Stimulated activated CD4-positive, alpha-beta T cell treated with anti-CD3 and anti-CD28 coated beads, TNF-alpha, amount 100 ng/mL, for 48 hours (primary cell): ENCODE results near the gene NUDT16L1.

ENCODE experiments used
- DNase-seq, 3 donors: peaks; one replicate each; pipeline ENCODE4 v3.0.0-alpha.2; 2020; ENCODE audit warnings: low read depth in 3 of 3

The NUDT16L1 gene

DNA sequence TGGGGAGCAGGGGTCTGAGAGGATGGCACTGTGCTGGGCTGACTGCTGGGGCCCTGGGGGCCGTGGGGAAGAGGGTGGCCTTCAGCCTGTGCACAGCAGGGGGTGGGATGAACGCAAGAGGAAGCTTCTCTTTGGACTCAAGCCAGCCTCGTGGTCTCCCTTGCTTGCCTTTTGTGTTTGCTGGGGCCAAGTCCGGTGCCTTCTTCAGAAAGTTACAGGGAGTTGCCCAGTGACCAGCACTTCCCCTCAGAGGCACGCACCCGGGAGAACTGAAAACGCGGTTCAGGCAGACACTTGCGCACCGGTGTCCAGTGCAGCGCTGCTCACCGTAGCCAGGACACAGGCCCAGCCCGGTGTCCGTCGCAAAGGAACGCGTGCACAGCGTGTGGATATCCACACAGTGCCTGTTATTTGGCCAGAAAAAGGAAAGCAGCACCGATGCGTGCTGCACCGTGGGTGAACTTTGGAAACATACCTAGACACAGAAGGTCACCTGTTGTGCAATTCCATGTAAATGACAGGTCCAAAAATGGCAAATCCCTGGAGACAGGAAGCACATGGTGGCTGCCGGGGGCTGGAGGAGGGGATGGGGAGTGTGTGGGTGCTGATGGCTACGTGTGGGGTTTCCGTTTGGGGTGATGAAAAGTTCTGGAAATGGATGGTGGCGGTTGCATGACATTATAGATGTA lies 29.4 kb upstream of the NUDT16L1 start:
- DNase-seq: no peak

DNA sequence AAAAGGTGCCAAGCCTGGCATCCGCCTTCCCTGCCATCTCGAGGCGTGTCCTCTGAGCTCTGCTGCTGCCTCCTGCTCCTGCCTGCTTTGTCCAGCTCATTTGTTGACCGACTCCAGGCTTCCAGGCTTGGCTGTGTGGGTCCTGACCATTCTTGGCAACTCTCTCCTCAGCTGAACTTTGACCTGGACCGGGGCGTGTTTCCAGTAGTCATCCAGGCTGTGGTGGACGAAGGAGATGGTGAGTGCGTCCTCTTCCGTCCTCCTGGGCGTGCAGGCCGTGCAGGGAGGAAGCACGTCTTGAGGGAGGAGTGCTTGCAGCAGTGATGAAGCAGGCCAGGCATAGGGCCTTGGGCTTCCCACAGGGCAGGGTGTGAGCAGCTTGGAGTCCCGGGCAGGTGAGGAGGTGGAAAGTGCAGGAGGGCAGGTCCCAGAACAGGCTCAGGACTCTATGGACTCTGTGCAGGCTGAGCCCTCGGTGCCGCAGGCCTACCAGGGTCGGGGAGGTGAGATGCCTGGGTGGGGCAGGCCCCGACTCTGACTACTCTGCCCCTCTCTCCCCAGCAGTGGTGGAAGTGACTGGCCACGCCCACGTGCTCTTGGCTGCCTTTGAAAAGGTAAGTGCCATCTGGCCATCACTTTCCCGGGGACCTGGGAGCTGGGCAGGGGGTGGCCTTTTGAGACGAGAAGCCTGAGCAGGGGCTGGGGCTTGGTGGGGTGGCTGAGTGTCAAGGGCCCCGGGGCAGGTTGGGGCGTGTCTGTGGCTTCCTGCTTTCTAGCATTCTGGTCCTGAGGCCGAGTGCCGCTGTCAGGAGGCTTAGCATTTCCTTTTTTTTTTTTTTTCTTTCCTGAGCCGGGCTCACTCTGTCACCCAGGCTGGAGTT lies 28.6 kb upstream of the NUDT16L1 start:
- DNase-seq: peak; percentile 15 to 40 (median 15)

DNA sequence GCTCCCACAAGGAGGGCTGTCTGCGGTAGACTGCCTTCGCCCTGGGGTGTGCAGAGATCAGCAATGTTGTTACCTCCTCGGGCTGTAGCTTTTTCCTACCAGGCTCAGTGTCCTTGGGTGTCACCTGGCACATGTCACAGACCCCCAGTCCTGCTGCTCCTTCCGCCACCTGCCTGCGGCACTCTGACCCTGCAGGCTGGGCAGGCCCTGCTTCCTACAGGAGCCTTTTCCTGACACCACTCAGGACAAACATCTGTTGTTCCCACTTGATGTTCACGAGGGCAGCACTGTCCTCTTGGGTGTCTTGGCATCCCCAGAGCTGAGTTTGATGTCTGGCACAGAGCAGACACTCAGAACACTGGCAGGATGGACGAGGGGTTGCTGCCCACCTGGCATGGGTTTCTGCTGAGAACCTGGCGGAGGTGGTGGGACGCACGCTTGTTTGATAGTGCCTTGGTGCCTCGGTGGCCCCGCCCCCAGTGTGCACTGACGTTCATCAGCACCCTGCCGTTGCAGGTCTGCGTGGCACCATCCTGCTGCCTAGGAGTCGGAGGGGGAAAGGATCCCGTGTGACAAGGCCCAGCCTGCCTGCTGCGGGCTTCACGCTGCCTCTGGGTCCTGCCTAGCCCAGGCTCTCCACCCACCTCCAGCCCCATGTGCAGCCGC lies 26.7 kb upstream of the NUDT16L1 start:
- DNase-seq: no peak

DNA sequence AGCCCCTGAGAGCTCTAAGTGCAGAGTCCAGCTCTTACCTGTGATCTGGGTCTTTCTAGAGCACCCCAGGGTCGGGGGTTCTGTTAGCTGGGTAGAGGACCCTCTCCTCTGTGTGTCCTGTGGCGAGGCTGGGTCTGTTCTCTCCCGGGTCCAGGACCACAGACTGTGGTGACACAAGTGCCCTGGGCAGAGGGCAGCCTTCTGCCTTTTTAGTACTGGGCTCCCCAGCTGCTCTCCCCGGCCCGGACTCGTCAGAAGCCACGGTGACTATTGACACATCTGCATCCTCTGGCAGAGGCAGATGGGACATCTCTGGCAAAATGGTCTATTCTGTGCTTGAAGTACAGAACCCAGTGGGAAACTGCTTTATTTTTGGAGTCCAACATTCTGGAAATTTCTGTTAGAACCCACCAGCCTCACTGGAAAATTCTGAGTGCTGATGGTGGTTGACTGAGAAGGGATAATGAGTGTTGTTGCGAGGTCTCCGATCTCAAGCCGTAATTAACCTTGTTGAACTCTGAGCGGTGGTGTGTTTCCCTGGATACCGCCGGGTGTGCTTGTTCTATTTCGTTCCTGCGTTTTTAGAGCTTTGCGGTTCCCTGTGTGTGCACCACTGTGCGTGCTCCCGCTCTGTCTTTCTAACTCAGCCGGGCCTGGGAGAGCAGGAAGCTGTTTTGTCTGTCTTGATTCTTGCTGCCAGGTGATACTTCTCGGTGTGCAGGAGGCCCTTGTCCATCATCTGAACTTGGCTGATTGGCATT lies 26.0 kb upstream of the NUDT16L1 start:
- DNase-seq: no peak

DNA sequence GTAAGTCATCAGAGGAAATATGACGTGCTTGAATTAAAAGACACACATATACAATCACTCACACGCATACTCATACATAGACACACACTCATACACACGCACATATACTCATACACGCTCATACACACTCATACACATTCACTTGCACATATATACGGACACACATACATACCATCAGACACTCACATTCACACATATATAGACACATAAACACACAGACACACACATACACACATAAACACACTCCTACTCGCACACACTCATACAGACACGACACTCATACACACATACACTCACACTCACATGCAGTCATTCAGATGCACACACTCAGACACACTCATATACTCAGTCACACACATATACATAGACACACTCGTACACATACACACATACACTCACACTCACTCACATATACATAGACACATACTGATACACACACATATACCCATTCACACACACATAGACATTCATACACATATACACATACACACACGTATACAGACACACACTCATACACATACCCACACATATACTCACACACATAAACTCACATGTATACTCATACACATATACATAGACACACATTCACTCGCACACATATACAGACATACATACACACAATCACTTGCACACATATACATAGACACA lies 24.9 kb upstream of the NUDT16L1 start:
- DNase-seq: no peak

DNA sequence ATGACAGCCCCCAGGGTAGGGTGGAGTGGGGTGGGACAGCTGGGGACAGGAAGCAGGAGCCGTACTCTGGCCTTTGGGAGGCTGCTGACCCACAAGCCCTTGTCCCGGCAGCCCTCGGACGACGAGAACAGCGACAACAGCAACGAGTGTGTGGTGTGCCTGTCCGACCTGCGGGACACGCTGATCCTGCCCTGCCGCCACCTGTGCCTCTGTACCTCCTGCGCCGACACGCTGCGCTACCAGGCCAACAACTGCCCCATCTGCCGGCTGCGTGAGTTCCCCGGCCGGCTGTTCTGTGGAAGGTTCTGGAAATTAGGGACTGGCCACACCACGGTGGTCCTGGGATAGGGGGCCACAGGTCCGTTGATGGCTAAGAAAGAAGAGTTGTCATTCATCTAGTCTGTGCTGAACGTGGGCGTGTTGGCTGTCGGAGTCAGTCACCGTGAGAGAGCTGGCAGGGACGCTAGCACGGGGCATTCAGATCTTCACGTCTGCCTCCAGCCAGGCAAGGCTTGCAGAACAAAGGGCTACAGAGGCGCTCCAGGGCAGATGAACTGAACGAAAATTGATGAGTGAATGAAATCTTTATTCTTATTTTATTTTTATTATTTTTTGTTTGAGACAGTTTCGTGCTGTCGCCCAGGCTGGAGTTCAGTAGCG lies 19.8 kb upstream of the NUDT16L1 start:
- DNase-seq: no peak

DNA sequence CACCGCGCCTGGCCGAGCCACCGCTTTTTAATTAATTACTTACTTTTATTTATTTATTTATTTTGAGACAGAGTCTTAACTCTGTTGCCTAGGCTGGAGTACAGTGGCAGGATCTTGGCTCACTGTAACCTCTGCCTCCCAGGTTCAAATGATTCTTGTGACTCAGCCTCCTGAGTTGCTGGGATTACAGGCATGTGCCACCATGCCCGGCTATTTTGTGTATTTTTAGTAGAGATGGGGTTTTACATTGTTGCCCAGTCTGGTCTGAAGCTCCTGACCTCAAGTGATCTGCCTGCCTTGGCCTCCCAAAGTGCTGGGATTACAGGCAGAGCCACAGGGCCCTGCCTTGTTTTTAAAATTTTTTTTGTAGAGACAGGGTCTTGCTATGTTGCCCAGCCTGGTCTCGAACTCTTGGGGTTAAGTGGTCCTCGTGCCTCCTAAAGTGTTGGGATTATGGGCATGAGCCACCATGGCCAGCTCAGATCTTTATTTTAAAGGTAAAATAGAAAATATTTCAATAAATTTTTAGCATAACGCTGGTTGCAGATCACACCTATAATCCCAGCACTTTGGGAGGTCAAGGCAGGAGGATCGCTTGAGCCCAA lies 18.3 kb upstream of the NUDT16L1 start:
- no peak for DNase-seq

DNA sequence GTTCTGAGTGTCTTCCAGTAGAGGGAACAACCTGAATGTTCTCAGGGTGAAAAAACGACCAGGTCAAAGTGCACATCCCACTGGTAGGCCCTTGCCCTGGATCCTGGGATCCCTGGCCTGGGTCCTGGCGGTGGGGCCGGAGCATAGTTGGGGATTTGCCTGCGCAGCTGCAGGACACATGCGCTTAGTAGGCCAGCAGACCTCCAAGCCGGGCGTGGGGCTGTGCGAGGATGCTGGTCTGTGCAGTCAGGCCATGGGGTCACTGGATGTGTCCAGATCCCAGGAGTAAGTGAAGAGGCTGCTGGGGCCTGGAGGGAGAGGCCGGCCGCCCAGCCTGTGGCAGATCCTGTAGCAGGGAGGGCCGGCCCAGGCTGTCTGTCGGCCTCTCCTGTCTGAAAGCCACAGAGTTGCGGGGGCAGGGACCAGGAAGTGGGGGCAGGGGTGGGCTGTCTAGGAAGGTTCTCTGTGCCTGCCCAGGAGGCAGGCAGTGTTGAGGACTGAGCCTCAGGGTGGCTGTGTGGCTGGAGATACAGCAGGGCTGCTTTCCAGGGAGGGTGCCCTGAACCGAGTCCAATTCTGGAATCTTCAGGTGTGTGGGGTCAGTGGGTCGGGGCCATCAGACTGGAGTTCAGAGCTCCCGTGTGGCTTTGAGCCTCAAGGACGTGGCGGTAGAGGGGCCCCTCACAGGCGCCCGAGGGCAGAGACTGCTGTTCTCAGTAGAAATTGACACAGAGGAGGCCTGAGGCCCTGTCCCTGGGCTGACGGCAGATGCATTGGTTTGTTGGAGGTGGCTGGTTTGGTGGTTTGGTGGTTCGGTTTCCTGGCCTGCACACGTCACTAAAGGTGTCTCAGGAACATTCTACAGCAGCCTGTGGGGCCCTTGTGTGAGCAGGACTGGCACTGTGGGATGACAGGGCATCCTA lies 17.2 kb upstream of the NUDT16L1 start:
- DNase-seq: peak; percentile 48 to 62 (median 56)

DNA sequence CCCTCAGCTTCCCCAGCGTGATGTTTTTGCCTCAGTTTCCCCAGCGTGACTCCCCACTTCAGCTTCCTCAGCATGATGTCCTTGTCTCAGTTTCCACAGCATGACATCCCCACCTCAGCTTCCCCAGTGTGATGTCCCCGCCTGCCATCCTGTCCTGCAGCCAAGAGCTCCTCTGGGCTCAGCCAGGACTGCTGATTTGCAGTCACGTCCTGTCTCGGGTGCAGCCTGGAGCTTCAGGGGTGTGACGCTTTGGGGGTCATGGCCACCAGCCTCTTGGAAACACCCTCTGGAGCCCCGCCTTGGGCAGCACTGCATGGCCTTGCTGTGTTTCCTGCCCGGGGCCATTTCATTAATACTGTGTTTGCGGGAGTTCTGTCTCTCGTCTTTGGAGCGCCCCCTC lies 16.5 kb upstream of the NUDT16L1 start:
- DNase-seq: no peak

DNA sequence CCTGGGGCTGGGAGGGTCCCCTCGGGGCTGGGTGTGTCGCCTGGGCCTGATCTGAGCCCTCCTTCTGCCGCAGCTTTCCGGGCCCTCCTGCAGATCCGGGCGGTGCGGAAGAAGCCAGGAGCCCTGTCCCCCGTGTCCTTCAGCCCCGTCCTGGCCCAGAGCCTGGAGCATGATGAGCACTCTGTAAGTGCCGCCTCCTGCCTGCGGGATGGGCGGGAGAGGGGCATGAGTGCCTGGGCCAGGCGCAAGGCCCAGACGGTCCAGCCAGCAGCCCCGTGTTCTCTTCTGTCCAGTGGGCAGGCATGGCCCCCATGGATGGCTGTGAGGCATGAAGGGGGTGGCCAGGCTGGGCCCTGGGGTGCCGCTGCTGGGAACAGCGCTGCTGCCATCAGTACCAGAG lies 16.0 kb upstream of the NUDT16L1 start:
- no peak for DNase-seq

DNA sequence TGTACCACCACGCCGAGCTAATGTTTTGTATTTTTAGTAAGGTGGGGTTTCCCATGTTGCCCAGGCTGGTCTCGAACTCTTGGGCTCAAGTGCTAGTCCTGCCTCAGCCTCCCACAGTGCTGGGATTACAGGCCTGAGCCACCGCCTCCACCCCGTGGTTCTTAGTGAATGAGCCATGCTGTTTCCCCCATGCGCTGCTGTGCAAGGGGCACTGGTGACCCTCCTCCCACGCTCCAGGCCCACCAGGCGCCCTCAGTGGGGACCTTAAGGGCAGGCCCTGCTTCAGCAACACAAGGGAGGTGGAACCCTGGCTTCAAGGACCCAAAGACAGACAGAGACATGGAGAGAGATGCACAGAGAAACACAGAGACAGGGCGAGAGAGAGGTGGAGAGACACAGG lies 15.4 kb upstream of the NUDT16L1 start:
- DNase-seq: no peak

DNA sequence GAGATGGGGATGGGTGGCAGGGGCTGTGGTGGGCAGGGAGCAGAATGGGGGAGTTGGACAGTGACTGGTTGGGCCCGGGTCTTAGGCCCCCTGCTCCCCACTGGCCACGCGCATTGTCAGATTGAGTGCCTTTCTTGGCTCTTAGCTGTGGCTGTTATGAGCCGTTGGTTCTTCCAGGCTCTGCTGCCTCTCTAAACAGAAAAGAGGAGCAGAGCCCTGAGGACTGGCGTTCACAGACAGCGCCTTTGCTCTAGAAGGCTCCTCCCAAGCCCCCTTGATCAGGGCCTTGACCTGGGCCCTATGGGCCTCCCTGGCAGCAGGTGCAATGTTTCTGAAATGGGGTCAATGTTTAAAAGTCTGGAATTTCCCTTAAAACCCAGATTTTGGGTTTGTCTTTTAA lies 14.8 kb upstream of the NUDT16L1 start:
- DNase-seq: no peak

DNA sequence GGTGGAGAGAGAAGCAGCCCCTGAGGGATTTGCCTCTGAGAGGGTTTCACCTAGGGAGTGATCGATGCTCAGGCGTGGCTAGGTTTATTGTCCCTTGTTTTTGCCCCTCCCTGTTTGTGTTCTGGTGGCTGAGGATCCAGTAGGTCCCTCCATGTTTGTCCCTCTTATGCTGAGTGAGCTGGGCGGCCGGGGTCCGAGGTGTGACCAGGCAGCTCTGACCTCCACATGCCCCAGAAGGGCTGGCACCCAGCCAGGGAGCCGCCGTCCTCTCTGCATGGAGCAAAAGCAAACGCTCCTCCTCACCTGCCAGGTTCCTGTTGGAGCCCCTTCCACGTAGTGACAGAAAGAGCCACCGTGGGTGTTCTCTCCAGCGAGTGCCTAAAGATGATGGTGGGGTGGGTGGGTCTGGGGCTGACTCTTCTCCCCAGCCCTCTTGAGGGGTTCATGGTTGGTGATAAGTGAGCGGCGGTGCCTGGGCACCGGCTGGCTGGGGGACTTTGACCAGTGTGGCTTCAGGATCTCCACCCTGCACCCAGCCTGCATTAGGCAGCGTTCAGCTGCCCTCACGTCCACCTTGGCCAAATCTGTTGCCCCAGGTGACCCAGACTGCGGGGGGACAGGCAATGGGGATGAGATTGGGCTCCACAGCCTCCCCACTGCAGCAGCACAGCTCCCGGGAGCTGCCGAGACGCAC lies 14.1 kb upstream of the NUDT16L1 start:
- no peak for DNase-seq

DNA sequence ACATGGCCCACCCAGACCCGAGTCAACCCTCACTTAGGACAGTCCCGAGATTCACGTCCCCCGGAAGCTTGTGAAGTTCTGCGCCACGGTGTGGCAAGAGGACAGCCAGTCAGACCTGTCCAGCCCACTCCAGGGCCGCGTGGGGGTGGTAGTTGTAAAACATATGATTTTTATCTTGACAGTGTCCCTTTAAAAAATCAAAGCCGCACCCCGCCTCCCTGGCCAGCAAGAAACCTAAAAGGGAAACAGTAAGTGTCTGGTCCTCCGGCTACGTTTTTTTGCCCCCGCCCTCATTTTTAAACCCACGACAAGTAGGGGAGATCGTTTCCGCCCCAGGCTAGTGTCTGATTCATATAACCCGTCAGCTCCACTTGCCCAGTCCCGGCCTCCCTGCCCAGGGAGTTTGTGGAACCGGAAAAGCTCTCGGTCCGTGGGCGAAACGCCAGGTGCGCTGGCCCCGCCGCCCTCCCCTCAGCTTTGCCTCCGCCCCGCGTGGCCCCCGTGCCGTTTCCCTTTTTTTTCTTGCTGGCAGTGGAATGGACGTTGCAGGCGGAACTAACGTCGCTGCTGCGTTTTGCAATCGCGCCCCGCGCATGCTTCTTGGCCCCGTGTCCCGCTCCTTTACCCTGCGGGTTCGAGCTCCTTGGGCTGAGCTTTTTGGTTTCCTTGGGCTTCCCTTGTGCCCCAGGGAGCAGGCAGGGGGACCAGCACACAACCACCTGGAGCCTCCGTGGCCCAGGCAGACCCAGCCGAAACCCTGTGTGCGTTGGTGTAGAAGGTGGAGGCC lies 13.3 kb upstream of the NUDT16L1 start:
- DNase-seq: no peak

DNA sequence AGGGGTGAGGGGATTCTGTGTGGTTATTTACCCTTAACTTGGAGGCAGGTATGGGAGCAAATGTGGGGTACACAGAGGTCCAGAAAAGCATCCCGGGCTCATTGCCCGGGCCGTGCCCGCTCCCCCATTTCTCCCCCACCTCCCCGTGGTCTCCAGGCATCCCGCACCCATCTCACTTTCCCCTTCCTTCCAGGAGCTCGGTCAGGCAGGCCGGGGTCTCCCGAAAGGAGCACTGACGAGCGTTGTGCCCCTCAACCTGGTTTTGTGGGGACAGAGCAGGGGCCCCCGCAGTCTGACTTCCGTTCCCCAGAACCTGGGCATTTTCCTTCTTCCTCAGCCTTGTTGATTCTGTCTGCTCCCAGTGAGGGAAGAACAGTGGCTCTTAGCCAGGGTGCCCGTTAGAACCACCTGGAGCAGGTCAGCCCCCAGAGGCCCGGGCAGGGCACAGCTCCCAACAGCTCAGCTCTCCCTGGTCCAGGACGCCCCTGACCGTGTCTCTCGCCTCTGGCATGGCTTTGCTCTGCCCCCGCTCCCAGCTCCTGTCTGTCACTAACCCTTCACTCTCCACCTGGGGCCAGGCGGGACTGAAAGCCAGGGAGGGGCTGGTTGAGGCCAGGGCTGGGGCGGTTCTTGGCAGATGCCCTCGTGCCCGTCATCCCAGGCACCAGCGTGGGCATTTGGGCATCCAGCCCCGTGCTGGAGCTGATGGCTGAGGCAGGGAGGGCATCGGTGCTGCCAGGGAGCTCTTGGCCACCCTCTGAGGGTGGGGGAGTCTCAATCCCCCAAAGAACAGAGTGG lies 12.5 kb upstream of the NUDT16L1 start:
- no peak for DNase-seq

DNA sequence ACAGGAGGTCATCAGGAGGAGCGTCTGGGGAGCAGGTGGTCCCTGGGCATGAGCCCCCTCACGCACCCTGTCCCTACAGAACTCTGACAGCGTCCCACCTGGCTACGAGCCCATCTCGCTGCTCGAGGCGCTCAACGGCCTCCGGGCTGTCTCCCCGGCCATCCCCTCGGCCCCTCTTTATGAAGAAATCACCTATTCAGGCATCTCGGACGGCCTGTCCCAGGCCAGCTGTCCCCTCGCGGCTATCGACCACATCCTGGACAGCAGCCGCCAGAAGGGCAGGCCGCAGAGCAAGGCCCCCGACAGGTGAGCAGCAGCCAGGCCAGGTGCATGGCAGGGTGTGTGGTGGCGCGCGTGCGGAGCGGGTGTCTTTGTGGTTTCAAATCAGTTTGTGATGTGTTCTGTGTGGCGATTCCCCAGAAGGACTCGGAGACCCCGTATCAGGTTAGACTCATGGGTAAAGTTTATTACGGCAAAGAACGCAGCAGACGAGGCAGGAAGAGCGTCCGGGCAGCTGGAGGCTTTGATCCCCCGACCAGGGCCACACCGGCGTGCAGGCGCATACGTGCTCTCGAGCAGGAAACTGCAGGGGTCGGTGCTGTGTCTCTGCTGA lies 11.8 kb upstream of the NUDT16L1 start:
- DNase-seq: no peak
